Parathyroid adenoma (tissue), 2 donors: Measurements from ENCODE around the gene CACNG1.
"Not testable (repeated sequence)": the region's sequence is repeated elsewhere in the genome, so short reads cannot be mapped to it uniquely, and the experiment has no call there.

Experiments used
- H2AFZ ChIP-seq: fragments of 300-600 bp; sonication (generic); one replicate; pipeline ENCODE4 v1.7.0; 2017; ENCODE audit warnings: antibody characterized with exemption, mild to moderate bottlenecking
- H3K27ac ChIP-seq: fragments of 300-600 bp; sonication (generic); one replicate; pipeline ENCODE4 v1.7.0; 2017
- H3K27me3 ChIP-seq: fragments of 300-600 bp; sonication (generic); one replicate; pipeline ENCODE4 v1.7.0; 2017; ENCODE audit warnings: low read length; ENCODE audit not compliant: control insufficient read depth, insufficient read depth
- H3K36me3 ChIP-seq: fragments of 300-600 bp; sonication (generic); one replicate; pipeline ENCODE4 v1.7.0; 2017; ENCODE audit warnings: low read length; ENCODE audit not compliant: control insufficient read depth, insufficient read depth
- H3K4me1 ChIP-seq: fragments of 300-600 bp; sonication (generic); one replicate; pipeline ENCODE4 v1.7.0; 2017; ENCODE audit warnings: control low read depth
- H3K4me2 ChIP-seq: fragments of 300-600 bp; sonication (generic); one replicate; pipeline ENCODE4 v1.7.0; 2017; ENCODE audit warnings: low read length
- H3K4me3 ChIP-seq: fragments of 300-600 bp; sonication (generic); one replicate; pipeline ENCODE4 v1.7.0; 2017; ENCODE audit warnings: low read depth, low read length
- H3K79me2 ChIP-seq: fragments of 300-600 bp; sonication (generic); one replicate; pipeline ENCODE4 v1.7.0; 2017; ENCODE audit warnings: control low read depth
- H3K9ac ChIP-seq: fragments of 300-600 bp; sonication (generic); one replicate; pipeline ENCODE4 v1.7.0; 2017; ENCODE audit warnings: mild to moderate bottlenecking
- H3K9me3 ChIP-seq: fragments of 300-600 bp; sonication (generic); one replicate; pipeline ENCODE4 v1.7.0; 2017; ENCODE audit warnings: low read length; ENCODE audit not compliant: control insufficient read depth
- CTCF ChIP-seq: fragments of 300-600 bp; sonication (generic); IDR thresholded peaks from one replicate; pipeline ENCODE4 v1.7.0; 2017; ENCODE audit warnings: antibody characterized with exemption, mild to moderate bottlenecking
- donor health status: primary hyperparathyroidism.

The CACNG1 gene

GRCh38 chr17:67085406-67085805, 41.1 kb downstream of the CACNG1 start:
- no peak for TF ChIP-seq CTCF
- Histone ChIP-seq H3K4me3 (no peak overlapping the region), H3K4me2 (no peak overlapping the region), H3K27me3 (no peaks in the 10 kb centered on the region), H2AFZ (no peak overlapping the region), H3K9me3 (no peaks in the 10 kb centered on the region), H3K27ac (no peak overlapping the region), H3K9ac (no peak overlapping the region), H3K79me2 (peaks cover 9% of the 10 kb centered on the region), H3K36me3 (no peaks in the 10 kb centered on the region), H3K4me1 (no peaks in the 10 kb centered on the region)

GRCh38 chr17:67088639-67089038, 44.3 kb downstream of the CACNG1 start:
- no peak for TF ChIP-seq CTCF
- Histone ChIP-seq H3K27me3 (no peaks in the 10 kb centered on the region), H3K27ac (no peak overlapping the region), H3K9ac (no peak overlapping the region), H3K36me3 (no peaks in the 10 kb centered on the region), H3K79me2 (peaks cover 9% of the 10 kb centered on the region), H3K9me3 (no peaks in the 10 kb centered on the region), H2AFZ (no peak overlapping the region), H3K4me2 (no peak overlapping the region), H3K4me1 (no peaks in the 10 kb centered on the region), H3K4me3 (no peak overlapping the region)

- H3K27ac ChIP-seq: no peak overlapping the region
- no peak overlapping the region for H3K4me2 ChIP-seq
- no peaks in the 10 kb centered on the region for H3K9me3 ChIP-seq
- H3K4me1 ChIP-seq: no peaks in the 10 kb centered on the region
- H3K27me3 ChIP-seq: no peaks in the 10 kb centered on the region
- no peak overlapping the region for H3K4me3 ChIP-seq
- H3K79me2 ChIP-seq: peaks cover 8% of the 10 kb centered on the region
- H3K36me3 ChIP-seq: no peaks in the 10 kb centered on the region
- no peak for TF ChIP-seq CTCF
- H2AFZ ChIP-seq: no peak overlapping the region
- H3K9ac ChIP-seq: no peak overlapping the region
These were observed 46.0 kb downstream of the CACNG1 start for GRCh38 chr17:67090341-67090740.

- no peak overlapping the region for H3K27ac ChIP-seq
- H3K4me2 ChIP-seq: no peak overlapping the region
- H3K4me1 ChIP-seq: no peaks in the 10 kb centered on the region
- no peak overlapping the region for H3K9ac ChIP-seq
- no peak for TF ChIP-seq CTCF
- no peaks in the 10 kb centered on the region for H3K27me3 ChIP-seq
- no peak overlapping the region for H2AFZ ChIP-seq
- H3K36me3 ChIP-seq: no peaks in the 10 kb centered on the region
- no peaks in the 10 kb centered on the region for H3K9me3 ChIP-seq
- H3K4me3 ChIP-seq: no peak overlapping the region
- H3K79me2 ChIP-seq: peaks cover 9% of the 10 kb centered on the region
These were observed 47.9 kb downstream of the CACNG1 start for GRCh38 chr17:67092291-67092690.

- not testable (repeated sequence) for H3K9me3 ChIP-seq, H3K27me3 ChIP-seq, H2AFZ ChIP-seq, H3K4me3 ChIP-seq, H3K4me1 ChIP-seq, H3K27ac ChIP-seq, H3K4me2 ChIP-seq, H3K36me3 ChIP-seq, H3K9ac ChIP-seq, H3K79me2 ChIP-seq
These were observed 48.4 kb downstream of the CACNG1 start for GRCh38 chr17:67092710-67093109.
